Naive thymus-derived CD8-positive, alpha-beta T cell (primary cell): ENCODE results near the gene KCNN2. TPM values are rescaled to one million over a fixed set of nuclear protein-coding genes. Genes with fewer than 3 reads are reported as not detected.
"Not testable (repeated sequence)": the region's sequence is repeated elsewhere in the genome, so short reads cannot be mapped to it uniquely, and the experiment has no call there.

Experiments used
- ATAC-seq, 2 donors: fragments of 150-1000 bp; cut with Tn5 transposase in 1 of 2; sonication (Bioruptor Pico), chemical (Tn5 transposase) in 1 of 2; 1 replicate in 1 of 2; 2 replicates in 1 of 2; pipeline ENCODE4 v1.10.0; 2021; ENCODE audit warnings: mild to moderate bottlenecking in 2 of 2, moderate library complexity in 2 of 2
- POLR2A ChIA-PET: fragments of 350-600 bp; sonication (Branson Sonifier 250); formaldehyde crosslinking; loops from one replicate; lab custom pipeline; 2021; ENCODE audit warnings: antibody characterized with exemption; lab: Charles Lee
- DNase-seq, 10 donors: peaks; one replicate each; pipeline versions ENCODE4 v3.0.0 to v3.0.0-alpha.2; 2020 to 2022
- H3K27ac Mint-ChIP-seq, 10 donors: one replicate each; pipeline ENCODE4 v1.8.0; 2020 to 2022; ENCODE audit warnings: mild to moderate bottlenecking in 10 of 10, mixed read lengths in 10 of 10, moderate library complexity in 4 of 10, inconsistent platforms in 1 of 10
- H3K27me3 Mint-ChIP-seq, 5 donors: one replicate each; pipeline ENCODE4 v1.8.0; 2021 to 2022; ENCODE audit warnings: mixed read lengths in 5 of 5
- H3K36me3 Mint-ChIP-seq, 3 donors: one replicate each; pipeline ENCODE4 v1.8.0; 2020 to 2022; ENCODE audit warnings: mixed read lengths in 3 of 3, mild to moderate bottlenecking in 2 of 3, inconsistent platforms in 1 of 3
- H3K4me1 Mint-ChIP-seq, 4 donors: one replicate each; pipeline ENCODE4 v1.8.0; 2021 to 2022; ENCODE audit warnings: mixed read lengths in 4 of 4
- H3K4me3 Mint-ChIP-seq, 10 donors: one replicate each; pipeline ENCODE4 v1.8.0; 2020 to 2022; ENCODE audit warnings: mild to moderate bottlenecking in 10 of 10, mixed read lengths in 10 of 10, moderate library complexity in 6 of 10, inconsistent platforms in 1 of 10
- H3K9me3 Mint-ChIP-seq, 9 donors: one replicate each; pipeline ENCODE4 v1.8.0; 2020 to 2022; ENCODE audit warnings: mixed read lengths in 9 of 9, mild to moderate bottlenecking in 3 of 9, inconsistent platforms in 1 of 9, moderate library complexity in 1 of 9
- polyA plus RNA-seq, 3 donors: library from polyadenylated mRNA; unstranded; fragments of 300-500 nt; fragmentation: Illumina TruSeq; gene quantifications; one replicate each; pipeline ENCODE4 v1.2.3, GENCODE V29; 2021
- total RNA-seq, 8 experiments: library from RNA in 2 of 8; stranded (reverse) in 2 of 8; gene quantifications; one replicate each; pipeline ENCODE4 v1.2.3 and lab custom pipeline; 2021 to 2026

Gene KCNN2
- total and polyA plus RNA-seq, 5 experiments from 2014 or later: not detected

GRCh38 chr5:114412510-114413171 lies 50.8 kb downstream of the KCNN2 start:
- Mint-ChIP-seq H3K27me3 (peaks cover 0 to 3% (median 0%) of the 10 kb centered on the region in 5 donors), H3K36me3 (no peaks in the 10 kb centered on the region), H3K4me1 (no peaks in the 10 kb centered on the region), H3K27ac (no peak overlapping the region), H3K9me3 (peaks cover 0 to 2% (median 0%) of the 10 kb centered on the region in 9 donors), H3K4me3 (no peak overlapping the region)
- no peak for ATAC-seq
- no peak for DNase-seq
- POLR2A ChIA-PET: no interaction called here

DNA sequence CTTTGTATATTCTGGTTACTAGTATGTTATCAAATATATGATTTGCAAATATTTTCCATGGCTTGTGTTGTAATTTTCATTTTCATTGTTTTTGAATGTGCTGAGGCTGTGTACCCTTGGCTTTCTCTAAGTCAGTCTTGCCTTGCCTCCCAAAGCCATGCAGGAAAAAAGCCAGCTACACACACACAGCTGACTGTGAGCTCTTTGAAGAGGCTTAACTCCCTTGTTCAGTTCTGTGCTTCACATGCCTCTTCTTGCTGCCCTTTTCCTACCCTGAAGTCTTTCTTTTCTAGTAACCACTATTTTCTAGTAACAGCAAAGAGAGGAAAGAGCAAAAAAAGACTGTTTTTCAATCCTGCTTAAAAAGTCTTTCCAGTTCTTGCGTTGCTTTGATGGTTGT lies 53.9 kb downstream of the KCNN2 start:
- DNase-seq (no peak), ATAC-seq (no peak)
- Mint-ChIP-seq H3K9me3 (peaks cover 0 to 2% (median 0%) of the 10 kb centered on the region in 9 donors), H3K4me3 (no peak overlapping the region), H3K27me3 (no peaks in the 10 kb centered on the region), H3K4me1 (peaks cover 0 to 4% (median 0%) of the 10 kb centered on the region in 4 donors), H3K36me3 (no peaks in the 10 kb centered on the region), H3K27ac (no peak overlapping the region)
- POLR2A ChIA-PET: no interaction called here

DNA sequence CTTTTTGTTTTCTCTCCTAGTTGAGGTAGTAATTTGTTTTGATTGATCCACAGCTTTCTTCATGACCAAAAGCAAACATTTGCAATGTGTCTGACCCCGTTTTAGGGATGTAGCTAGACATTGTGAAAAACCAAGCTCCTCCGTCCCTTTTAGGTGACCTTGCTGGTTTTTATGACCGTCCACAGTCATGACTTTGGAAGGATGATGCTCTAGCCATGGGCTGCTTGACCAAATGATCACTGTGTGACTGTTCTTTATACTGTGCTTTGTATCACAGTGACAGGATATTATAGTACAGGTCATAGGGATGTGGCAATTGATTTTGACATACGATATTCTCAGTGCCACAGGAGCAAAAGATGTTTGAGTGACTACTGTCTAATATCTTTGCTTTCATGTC lies 54.4 kb downstream of the KCNN2 start:
- ATAC-seq (no peak), DNase-seq (no peak)
- H3K36me3 Mint-ChIP-seq: no peaks in the 10 kb centered on the region
- H3K4me1 Mint-ChIP-seq: peaks cover 0 to 4% (median 0%) of the 10 kb centered on the region in 4 donors
- H3K4me3 Mint-ChIP-seq: no peak overlapping the region
- no peak overlapping the region for H3K27ac Mint-ChIP-seq
- POLR2A ChIA-PET: no interaction called here
- H3K9me3 Mint-ChIP-seq: peaks cover 0 to 2% (median 0%) of the 10 kb centered on the region in 9 donors
- H3K27me3 Mint-ChIP-seq: no peaks in the 10 kb centered on the region

GRCh38 chr5:114417519-114417918 lies 55.6 kb downstream of the KCNN2 start:
- Mint-ChIP-seq H3K36me3 (no peaks in the 10 kb centered on the region), H3K27me3 (peaks cover 0 to 4% (median 0%) of the 10 kb centered on the region in 5 donors), H3K27ac (no peak overlapping the region), H3K9me3 (peaks cover 0 to 2% (median 0%) of the 10 kb centered on the region in 9 donors), H3K4me3 (no peak overlapping the region), H3K4me1 (peaks cover 0 to 4% (median 0%) of the 10 kb centered on the region in 4 donors)
- ATAC-seq: no peak
- POLR2A ChIA-PET: no interaction called here
- DNase-seq: no peak

DNA sequence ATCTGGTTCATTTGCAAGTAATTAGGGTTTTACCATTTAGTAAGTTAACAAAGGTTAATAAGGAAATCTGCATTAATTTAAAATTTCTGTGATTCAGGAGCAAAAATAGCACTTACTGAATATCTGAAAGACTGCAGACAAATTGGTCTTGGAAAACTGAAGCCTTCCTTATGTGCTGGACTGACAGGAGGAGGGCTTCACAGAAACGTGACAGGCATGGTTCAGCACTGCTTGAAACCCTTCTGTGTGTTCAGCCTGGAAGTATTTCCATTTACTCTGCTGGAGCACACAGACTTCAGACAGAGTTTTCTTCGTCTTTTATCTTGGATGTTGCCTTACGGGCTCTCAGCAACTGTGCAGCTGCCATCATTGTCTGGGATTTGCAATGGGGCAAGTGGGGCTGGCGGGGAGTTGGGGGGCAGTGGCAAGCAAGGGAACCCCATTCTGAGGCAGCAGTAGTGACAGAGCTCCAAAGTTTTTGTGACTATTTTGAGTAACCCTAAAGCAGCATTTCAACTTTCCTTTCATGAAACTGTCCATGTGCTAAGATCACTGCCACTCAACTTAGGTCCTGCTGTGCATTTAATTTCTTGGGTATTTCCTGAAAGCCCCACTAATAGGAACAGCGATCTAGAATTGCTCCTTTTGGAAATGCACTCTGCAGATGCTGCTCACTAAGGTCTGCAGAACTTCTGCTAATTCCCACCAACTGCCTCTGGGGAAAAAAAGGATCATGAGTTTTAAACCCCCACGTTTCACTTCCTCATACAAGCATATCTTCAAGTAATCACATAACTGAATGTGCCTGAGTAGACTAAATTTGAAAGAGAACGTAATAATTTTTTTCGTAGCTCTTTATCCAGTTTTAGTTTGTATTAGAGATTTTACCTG lies 56.6 kb downstream of the KCNN2 start:
- no peak overlapping the region for H3K4me3 Mint-ChIP-seq
- POLR2A ChIA-PET: no interaction called here

GRCh38 chr5:114419067-114419388 lies 57.2 kb downstream of the KCNN2 start:
- no peak overlapping the region for H3K27ac Mint-ChIP-seq
- peaks cover 0 to 4% (median 0%) of the 10 kb centered on the region in 5 donors for H3K27me3 Mint-ChIP-seq
- DNase-seq (no peak), ATAC-seq (no peak)
- no peak overlapping the region for H3K4me3 Mint-ChIP-seq
- H3K4me1 Mint-ChIP-seq: peaks cover 0 to 4% (median 0%) of the 10 kb centered on the region in 4 donors
- no peaks in the 10 kb centered on the region for H3K36me3 Mint-ChIP-seq
- POLR2A ChIA-PET: no interaction called here
- no peaks in the 10 kb centered on the region for H3K9me3 Mint-ChIP-seq

More for the DNA sequence above, 56.6 kb downstream of the KCNN2 start:
- no peaks in the 10 kb centered on the region for H3K36me3 Mint-ChIP-seq
- no peak for DNase-seq
- H3K4me1 Mint-ChIP-seq: peaks cover 0 to 4% (median 0%) of the 10 kb centered on the region in 4 donors
- no peak overlapping the region for H3K27ac Mint-ChIP-seq
- ATAC-seq: no peak
- H3K9me3 Mint-ChIP-seq: peaks cover 0 to 1% (median 0%) of the 10 kb centered on the region in 9 donors
- H3K27me3 Mint-ChIP-seq: peaks cover 0 to 4% (median 0%) of the 10 kb centered on the region in 5 donors

DNA sequence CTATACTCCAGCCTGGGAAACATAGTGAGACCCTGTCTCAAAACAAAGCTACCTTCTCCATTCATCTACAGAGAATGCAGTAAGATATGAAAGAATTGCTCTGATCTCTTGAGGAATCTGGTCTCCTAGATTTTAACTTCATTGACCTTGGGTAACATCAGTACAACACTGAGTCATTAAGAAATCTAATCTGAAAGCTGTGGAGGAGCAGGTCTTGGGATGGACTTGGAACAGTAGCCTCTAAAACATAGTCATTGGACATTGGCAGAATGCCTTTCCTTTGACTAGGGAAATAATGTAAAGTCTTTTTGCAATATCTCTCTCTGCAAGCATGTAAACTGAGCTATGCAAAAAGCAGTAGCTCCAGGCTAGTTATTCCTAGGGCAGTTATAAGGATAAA lies 58.1 kb downstream of the KCNN2 start:
- no peak overlapping the region for H3K27ac Mint-ChIP-seq
- no peak overlapping the region for H3K4me3 Mint-ChIP-seq
- H3K27me3 Mint-ChIP-seq: peaks cover 0 to 8% (median 0%) of the 10 kb centered on the region in 5 donors
- POLR2A ChIA-PET: no interaction called here
- ATAC-seq (no peak), DNase-seq (no peak)
- H3K9me3 Mint-ChIP-seq: no peaks in the 10 kb centered on the region
- no peaks in the 10 kb centered on the region for H3K36me3 Mint-ChIP-seq
- peaks cover 0 to 4% (median 0%) of the 10 kb centered on the region in 4 donors for H3K4me1 Mint-ChIP-seq

- Mint-ChIP-seq H3K9me3 (peaks cover 0 to 3% (median 0%) of the 10 kb centered on the region in 9 donors), H3K27ac (no peak overlapping the region), H3K36me3 (no peaks in the 10 kb centered on the region), H3K4me1 (no peaks in the 10 kb centered on the region), H3K27me3 (peaks cover 0 to 8% (median 0%) of the 10 kb centered on the region in 5 donors), H3K4me3 (no peak overlapping the region)
- DNase-seq: no peak
- POLR2A ChIA-PET: no interaction called here
- no peak for ATAC-seq
Measured at GRCh38 chr5:114427204-114427603, 65.3 kb downstream of the KCNN2 start.

- Mint-ChIP-seq H3K4me3 (no peak overlapping the region), H3K27me3 (peaks cover 0 to 3% (median 0%) of the 10 kb centered on the region in 5 donors), H3K36me3 (no peaks in the 10 kb centered on the region), H3K4me1 (no peaks in the 10 kb centered on the region), H3K9me3 (peaks cover 0 to 3% (median 0%) of the 10 kb centered on the region in 9 donors), H3K27ac (no peak overlapping the region)
- POLR2A ChIA-PET: no interaction called here
- DNase-seq (no peak), ATAC-seq (no peak)
Measured at GRCh38 chr5:114430532-114430931, 68.7 kb downstream of the KCNN2 start.

DNA sequence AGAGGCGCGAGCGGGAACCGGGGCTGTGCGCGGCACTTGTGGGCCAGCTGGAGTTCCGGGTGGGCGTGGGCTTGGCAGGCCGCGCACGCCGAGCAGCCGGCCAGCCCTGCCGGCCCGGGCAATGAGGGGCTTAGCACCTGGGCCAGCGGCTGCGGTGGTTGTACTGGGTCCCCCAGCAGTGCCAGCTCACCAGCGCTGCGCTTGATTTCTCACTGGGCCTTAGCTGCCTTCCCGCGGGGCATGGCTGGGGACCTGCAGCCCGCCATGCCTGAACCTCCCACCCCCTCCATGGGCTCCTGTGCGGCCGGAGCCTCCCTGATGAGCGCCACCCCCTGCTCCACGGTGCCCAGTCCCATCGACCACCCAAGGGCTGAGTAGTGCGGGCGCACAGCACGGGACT lies 70.8 kb downstream of the KCNN2 start:
- H3K9me3 Mint-ChIP-seq, ATAC-seq, POLR2A ChIA-PET, H3K36me3 Mint-ChIP-seq, H3K4me3 Mint-ChIP-seq, DNase-seq, H3K27ac Mint-ChIP-seq, H3K4me1 Mint-ChIP-seq: not testable (repeated sequence)
- H3K27me3 Mint-ChIP-seq: peaks cover 0 to 11% (median 5%) of the 10 kb centered on the region in 5 donors

DNA sequence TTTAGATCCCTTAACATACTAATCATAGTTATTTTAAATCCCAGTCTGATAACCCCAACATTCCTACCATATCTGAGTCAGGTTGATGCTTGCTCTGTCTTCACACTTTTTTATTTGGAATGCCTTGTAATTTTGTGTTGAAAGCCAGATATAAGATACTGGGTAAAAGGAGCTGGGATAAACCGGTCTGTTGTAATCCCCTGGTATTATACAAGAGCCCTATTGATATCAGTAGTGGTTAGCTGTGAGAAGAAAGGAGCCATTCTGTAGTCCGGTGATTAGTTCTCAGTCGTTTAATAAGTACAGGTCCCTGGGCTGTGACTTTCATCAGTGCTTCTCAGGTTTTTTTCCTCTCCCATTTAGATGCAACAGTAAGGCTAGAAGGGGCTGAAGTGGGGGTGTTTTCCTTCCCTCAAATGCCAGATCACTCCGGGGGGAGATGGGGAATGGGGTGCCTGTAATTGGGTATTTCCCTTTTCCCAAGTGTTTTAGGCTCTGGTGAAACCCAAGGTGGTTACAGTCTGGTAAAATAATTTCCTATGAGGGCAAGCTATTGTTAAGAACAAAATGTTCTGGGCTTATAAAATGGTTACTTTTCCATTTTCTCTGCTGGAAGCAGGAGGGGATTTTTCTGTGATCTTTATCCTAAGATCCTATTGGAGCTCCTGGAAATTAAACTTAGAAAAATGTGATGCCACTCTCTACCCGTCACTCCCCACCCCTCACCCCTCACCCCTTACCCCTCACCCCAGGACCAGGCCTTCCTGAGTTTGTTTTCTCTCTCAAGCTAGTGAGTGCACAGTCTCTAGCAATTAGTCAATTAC lies 72.7 kb downstream of the KCNN2 start:
- DNase-seq: no peak
- Mint-ChIP-seq H3K36me3 (no peaks in the 10 kb centered on the region), H3K4me1 (no peaks in the 10 kb centered on the region), H3K27ac (no peak overlapping the region), H3K9me3 (peaks cover 0 to 3% (median 0%) of the 10 kb centered on the region in 9 donors), H3K4me3 (no peak overlapping the region), H3K27me3 (peaks cover 0 to 18% (median 8%) of the 10 kb centered on the region in 5 donors)
- POLR2A ChIA-PET: no interaction called here
- ATAC-seq: no peak

- DNase-seq (no peak), ATAC-seq (no peak)
- Mint-ChIP-seq H3K27ac (no peak overlapping the region), H3K9me3 (peaks cover 0 to 3% (median 0%) of the 10 kb centered on the region in 9 donors), H3K4me3 (no peak overlapping the region), H3K27me3 (peaks cover 0 to 18% (median 8%) of the 10 kb centered on the region in 5 donors), H3K36me3 (no peaks in the 10 kb centered on the region), H3K4me1 (no peaks in the 10 kb centered on the region)
- POLR2A ChIA-PET: no interaction called here
Measured at GRCh38 chr5:114435220-114435481, 73.3 kb downstream of the KCNN2 start.

DNA sequence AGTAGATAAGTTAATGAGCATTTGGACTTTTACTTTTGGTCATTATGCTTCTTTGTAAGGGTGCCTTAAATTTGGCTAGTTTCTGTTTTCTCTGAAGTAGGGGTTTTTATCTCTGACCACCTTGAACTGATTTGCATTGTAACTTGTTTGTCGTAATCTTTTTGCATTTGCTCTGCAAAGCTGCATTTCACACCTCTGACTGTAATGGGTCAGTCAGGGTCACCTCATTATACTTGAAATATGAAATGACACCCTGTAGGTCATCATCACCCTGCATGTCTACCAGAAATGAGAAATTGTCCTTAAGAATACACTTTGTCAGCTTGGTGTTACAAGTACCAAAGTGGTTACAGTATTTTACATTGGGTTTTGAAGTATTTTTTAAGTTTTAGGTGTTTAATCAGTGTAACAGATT lies 74.0 kb downstream of the KCNN2 start:
- no peaks in the 10 kb centered on the region for H3K36me3 Mint-ChIP-seq
- H3K9me3 Mint-ChIP-seq: peaks cover 0 to 3% (median 0%) of the 10 kb centered on the region in 9 donors
- peaks cover 0 to 18% (median 8%) of the 10 kb centered on the region in 5 donors for H3K27me3 Mint-ChIP-seq

More for the DNA sequence above, 74.0 kb downstream of the KCNN2 start:
- Mint-ChIP-seq H3K4me3 (no peak overlapping the region), H3K4me1 (no peaks in the 10 kb centered on the region), H3K27ac (no peak overlapping the region)
- POLR2A ChIA-PET: no interaction called here
- ATAC-seq (no peak), DNase-seq (no peak)
